Panc1 (cell line): ENCODE results near the gene KRT86. TPM values are rescaled to one million over a fixed set of nuclear protein-coding genes. Genes with fewer than 3 reads are reported as not detected.

Experiments
- ATAC-seq: fragments of 200-7000 bp; cut with Tn5 transposase; 2 replicates; pipeline ENCODE4 v1.9.1; 2020; ENCODE audit warnings: mild to moderate bottlenecking, moderate library complexity
- BruUV-seq: library from RNA; stranded (reverse); fragments of 400-500 nt; replicated peaks from 2 replicates; lab custom pipeline; 2021; lab: Mats Ljungman, UMichigan
- CTCF ChIA-PET: fragments of 300-600 bp; sonication (Branson Sonifier 250); formaldehyde crosslinking; loops from one replicate; lab custom pipeline; 2022; ENCODE audit warnings: antibody characterized with exemption; lab: Charles Lee
- POLR2A ChIA-PET: fragments of 300-600 bp; sonication (Branson Sonifier 250); formaldehyde crosslinking; loops from one replicate; lab custom pipeline; 2022; ENCODE audit warnings: antibody characterized with exemption; lab: Charles Lee
- DNase-seq: peaks from one replicate; pipeline ENCODE4 v3.0.0-alpha.2; 2010; ENCODE audit warnings: low read depth, low spot score
- H3K27ac ChIP-seq: 2 replicates; pipeline ENCODE4 v1.5.1; 2011; ENCODE audit warnings: mild to moderate bottlenecking, low read length, inconsistent platforms
- H3K27me3 ChIP-seq: fragments of 200-500 bp; sonication (Bioruptor generic); 2 replicates; pipeline ENCODE4 v1.6.0; 2014; ENCODE audit warnings: low read length, inconsistent platforms; ENCODE audit not compliant: control insufficient read depth, insufficient read depth
- H3K36me3 ChIP-seq: fragments of 200-500 bp; sonication (Bioruptor generic); 2 replicates; pipeline ENCODE4 v1.5.1; 2014; ENCODE audit warnings: inconsistent platforms, mild to moderate bottlenecking, low read length, moderate library complexity; ENCODE audit not compliant: control insufficient read depth, insufficient read depth
- H3K4me1 ChIP-seq: 2 replicates; pipeline ENCODE4 v1.5.1; 2011; ENCODE audit warnings: inconsistent platforms, mild to moderate bottlenecking, low read length, moderate library complexity; ENCODE audit not compliant: control insufficient read depth, insufficient read depth
- H3K4me3 ChIP-seq, 2 experiments: 2 replicates each; pipeline ENCODE4 v1.5.1; 2011 to 2012; ENCODE audit warnings: low read depth in 2 of 2, low read length in 2 of 2, mild to moderate bottlenecking in 2 of 2, inconsistent platforms in 1 of 2, moderate library complexity in 1 of 2
- H3K9me3 ChIP-seq: fragments of 200-500 bp; sonication (Bioruptor generic); 2 replicates; pipeline ENCODE4 v1.5.1; 2014; ENCODE audit warnings: low read depth, mild to moderate bottlenecking, inconsistent platforms, low read length, moderate library complexity; ENCODE audit not compliant: control insufficient read depth, insufficient read depth
- POLR2AphosphoS5 ChIP-seq: IDR thresholded peaks from 2 replicates; pipeline ENCODE4 v1.6.1; 2012; ENCODE audit warnings: mild to moderate bottlenecking, low read depth, low read length, moderate library complexity
- REST ChIP-seq, 2 experiments: IDR thresholded peaks; 2 replicates each; pipeline ENCODE4 v1.6.1; 2011 to 2012; ENCODE audit warnings: low read depth in 2 of 2, control low read depth in 1 of 2, low read length in 1 of 2, mild to moderate bottlenecking in 1 of 2, moderate library complexity in 1 of 2; ENCODE audit not compliant: insufficient read depth in 1 of 2
- SIN3A ChIP-seq: IDR thresholded peaks from 2 replicates; pipeline ENCODE4 v1.6.1; 2012; ENCODE audit warnings: low read depth, mild to moderate bottlenecking, low read length, moderate library complexity, borderline replicate concordance; ENCODE audit not compliant: insufficient read depth
- TCF7L2 ChIP-seq: IDR thresholded peaks from 2 replicates; pipeline ENCODE4 v1.6.1; 2011; ENCODE audit warnings: mild to moderate bottlenecking, low read depth, low read length, inconsistent platforms
- in situ Hi-C: cut with HindIII; loops from 2 replicates; pipeline ENCODE4 v1.10.0; 2016; ENCODE audit warnings: low sequenced_read_pairs, low pct_unique_long_range_greater_than_20kb
- intact Hi-C: fragments of 100-400 bp; cut with micrococcal nuclease; formaldehyde crosslinking; loops from one replicate; pipeline ENCODE4 v1.10.0; 2022; ENCODE audit not compliant: unreplicated experiment
- total RNA-seq: library from RNA; stranded (reverse); gene quantifications from one replicate; pipeline ENCODE4 v1.2.1, GENCODE V29; 2021; ENCODE audit not compliant: unreplicated experiment
- TF ChIP-seq, protein P1 (sequence below): fragments of 450-650 bp; IDR thresholded peaks from 2 replicates; pipeline ENCODE4 v1.5.1; 2017; ENCODE audit warnings: mild to moderate bottlenecking

The KRT86 gene
- total RNA-seq, 1 experiment from 2014 or later, result 1.1 TPM

DNA sequence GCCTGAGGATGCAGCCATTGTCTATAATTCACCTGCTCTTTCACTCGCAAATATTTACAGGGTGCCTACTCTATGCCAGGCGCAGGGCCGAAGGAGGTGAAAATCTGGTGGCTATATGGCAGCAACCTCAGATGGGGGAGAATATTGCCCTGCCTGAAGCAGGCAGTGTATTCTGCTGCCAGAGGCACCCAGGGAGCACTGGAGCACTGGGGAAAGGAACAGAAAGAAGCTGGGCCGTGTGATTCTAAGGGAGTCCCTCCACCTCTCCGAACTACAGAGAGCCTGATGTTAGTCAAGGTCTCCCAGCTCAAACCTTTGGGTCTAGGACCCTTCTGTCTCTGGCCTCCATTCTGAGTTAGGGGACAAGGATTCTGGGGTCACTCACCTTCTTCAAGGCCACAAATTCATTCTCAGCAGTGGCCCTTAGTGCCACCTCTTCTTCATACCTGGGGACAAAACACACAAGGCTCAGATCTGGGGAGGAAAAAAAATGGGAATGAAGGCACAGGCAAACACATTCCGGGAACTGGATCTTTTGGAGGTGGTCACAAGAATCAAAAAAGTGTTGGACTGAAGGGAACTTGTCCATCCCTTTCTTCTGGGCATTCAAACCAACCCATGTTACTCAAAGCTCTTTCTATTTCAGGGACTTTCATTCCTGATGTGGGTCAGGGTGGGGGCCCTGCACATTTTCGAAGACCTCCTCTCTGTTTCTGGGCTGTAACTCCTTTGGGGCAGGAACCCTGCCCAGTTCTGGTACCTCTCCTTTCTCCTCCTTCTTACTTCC, 19.3 kb upstream of the KRT86 start:
- intact Hi-C loops (no loop called here), in situ Hi-C loops (no loop called here)
- no TSS peak for BruUV-seq
- Histone ChIP-seq H3K27me3 (no peaks in the 10 kb centered on the region), H3K4me1 (peaks cover 5% of the 10 kb centered on the region), H3K4me3 (no peak overlapping the region), H3K9me3 (no peaks in the 10 kb centered on the region), H3K36me3 (no peaks in the 10 kb centered on the region), H3K27ac (peak overlapping the region; percentile 59)
- ChIA-PET CTCF (interaction anchor here (1.4 kb wide), 1 partner anchor 24 kb away, joined by 5 read pairs; no protein-coding TSS in a partner anchor), POLR2A (no interaction called here)
- TF ChIP-seq POLR2AphosphoS5, result no peak
- ATAC-seq, result no peak
- no peak for DNase-seq

- no peaks in the 10 kb centered on the region for H3K36me3 ChIP-seq
- intact Hi-C loops (no loop called here), in situ Hi-C loops (no loop called here)
- CTCF ChIA-PET, result interaction anchor here (0.9 to 1.4 kb wide), 3 partner anchors 12 to 23 kb away, joined by 3 to 5 read pairs (median 3); no protein-coding TSS in a partner anchor
- POLR2A ChIA-PET, result no interaction called here
- H3K9me3 ChIP-seq, result no peaks in the 10 kb centered on the region
- no peak overlapping the region for H3K4me3 ChIP-seq
- TF ChIP-seq, protein P1, sequence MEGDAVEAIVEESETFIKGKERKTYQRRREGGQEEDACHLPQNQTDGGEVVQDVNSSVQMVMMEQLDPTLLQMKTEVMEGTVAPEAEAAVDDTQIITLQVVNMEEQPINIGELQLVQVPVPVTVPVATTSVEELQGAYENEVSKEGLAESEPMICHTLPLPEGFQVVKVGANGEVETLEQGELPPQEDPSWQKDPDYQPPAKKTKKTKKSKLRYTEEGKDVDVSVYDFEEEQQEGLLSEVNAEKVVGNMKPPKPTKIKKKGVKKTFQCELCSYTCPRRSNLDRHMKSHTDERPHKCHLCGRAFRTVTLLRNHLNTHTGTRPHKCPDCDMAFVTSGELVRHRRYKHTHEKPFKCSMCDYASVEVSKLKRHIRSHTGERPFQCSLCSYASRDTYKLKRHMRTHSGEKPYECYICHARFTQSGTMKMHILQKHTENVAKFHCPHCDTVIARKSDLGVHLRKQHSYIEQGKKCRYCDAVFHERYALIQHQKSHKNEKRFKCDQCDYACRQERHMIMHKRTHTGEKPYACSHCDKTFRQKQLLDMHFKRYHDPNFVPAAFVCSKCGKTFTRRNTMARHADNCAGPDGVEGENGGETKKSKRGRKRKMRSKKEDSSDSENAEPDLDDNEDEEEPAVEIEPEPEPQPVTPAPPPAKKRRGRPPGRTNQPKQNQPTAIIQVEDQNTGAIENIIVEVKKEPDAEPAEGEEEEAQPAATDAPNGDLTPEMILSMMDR, result no peak
- TF ChIP-seq REST (IDR thresholded peaks at IDR 0.05; ENCODE audit: insufficient read depth in 1 of 2, low read depth in 2 of 2, low read length in 1 of 2), result no peak
- no peak for TF ChIP-seq SIN3A
- no peak for TF ChIP-seq POLR2AphosphoS5
- TF ChIP-seq TCF7L2, result no peak
- BruUV-seq, result no TSS peak
- no peaks in the 10 kb centered on the region for H3K27me3 ChIP-seq
- peaks cover 5% of the 10 kb centered on the region for H3K4me1 ChIP-seq
- DNase-seq (no peak), ATAC-seq (no peak)
- H3K27ac ChIP-seq, result peak overlapping the region; percentile 7; the same call in 1 of the 2 replicates
Measured at GRCh38 chr12:52255926-52256583, 18.4 kb upstream of the KRT86 start.
